Mesenchymal stem cell (in vitro differentiated cells and primary cell): ENCODE results near the gene OST4.

Experiments used
- DNase-seq: peaks from one replicate; pipeline ENCODE4 v3.0.0-alpha.2; 2013
- H2AFZ ChIP-seq: one replicate; pipeline ENCODE4 v1.6.1; 2013; ENCODE audit warnings: low read depth, mild to moderate bottlenecking, control low read depth, inconsistent platforms, low read length, moderate library complexity
- H2AK5ac ChIP-seq: 2 replicates; pipeline ENCODE4 v1.6.1; 2013; ENCODE audit warnings: low read length, moderate library complexity, mild to moderate bottlenecking, inconsistent platforms; ENCODE audit not compliant: severe bottlenecking
- H2BK120ac ChIP-seq: one replicate; pipeline ENCODE4 v1.6.1; 2013; ENCODE audit warnings: low read depth, mild to moderate bottlenecking, inconsistent platforms, low read length, moderate library complexity
- H2BK12ac ChIP-seq, 2 experiments: one replicate each; pipeline ENCODE4 v1.6.1; 2013; ENCODE audit warnings: inconsistent platforms in 2 of 2, low read length in 2 of 2, mild to moderate bottlenecking in 2 of 2, moderate library complexity in 2 of 2, control low read depth in 1 of 2
- H2BK15ac ChIP-seq: one replicate; pipeline ENCODE4 v1.6.1; 2013; ENCODE audit warnings: mild to moderate bottlenecking, low read depth, inconsistent platforms; ENCODE audit not compliant: poor library complexity, severe bottlenecking
- H2BK5ac ChIP-seq: 2 replicates; pipeline ENCODE4 v1.6.1; 2013; ENCODE audit warnings: low read depth, mild to moderate bottlenecking, low read length, control low read depth, inconsistent platforms; ENCODE audit not compliant: poor library complexity, severe bottlenecking
- H3K14ac ChIP-seq, 2 experiments: one replicate each; pipeline ENCODE4 v1.6.1; 2013; ENCODE audit warnings: inconsistent platforms in 2 of 2, low read length in 2 of 2, control low read depth in 1 of 2, mild to moderate bottlenecking in 1 of 2, moderate library complexity in 1 of 2
- H3K18ac ChIP-seq, 2 experiments: one replicate each; pipeline ENCODE4 v1.6.1; 2013; ENCODE audit warnings: inconsistent platforms in 2 of 2, low read length in 2 of 2, control low read depth in 1 of 2, low read depth in 1 of 2, mild to moderate bottlenecking in 1 of 2
- H3K23ac ChIP-seq, 2 experiments: one replicate each; pipeline ENCODE4 v1.6.1; 2013; ENCODE audit warnings: inconsistent platforms in 2 of 2, low read length in 2 of 2, mild to moderate bottlenecking in 2 of 2, moderate library complexity in 2 of 2, control low read depth in 1 of 2
- H3K27ac ChIP-seq: 2 replicates; pipeline ENCODE4 v1.5.1; 2013; ENCODE audit warnings: mild to moderate bottlenecking, moderate library complexity, low read length, control low read depth, inconsistent platforms; ENCODE audit not compliant: poor library complexity, severe bottlenecking
- H3K27me3 ChIP-seq, 2 experiments: 2 replicates each; pipeline versions ENCODE4 v1.6.1 to v1.7.0; 2013; ENCODE audit warnings: low read length in 2 of 2, mild to moderate bottlenecking in 2 of 2, moderate library complexity in 2 of 2, control low read depth in 1 of 2, inconsistent platforms in 1 of 2; ENCODE audit not compliant: control insufficient read depth in 1 of 2, insufficient read depth in 1 of 2
- H3K36me3 ChIP-seq, 2 experiments: 2 replicates each; pipeline versions ENCODE4 v1.6.1 to v1.7.0; 2013; ENCODE audit warnings: low read length in 2 of 2, control low read depth in 1 of 2, inconsistent platforms in 1 of 2, low read depth in 1 of 2, mild to moderate bottlenecking in 1 of 2; ENCODE audit not compliant: insufficient read depth in 2 of 2, control insufficient read depth in 1 of 2
- H3K4ac ChIP-seq, 2 experiments: one replicate each; pipeline ENCODE4 v1.6.1; 2013; ENCODE audit warnings: inconsistent platforms in 2 of 2, low read length in 2 of 2, mild to moderate bottlenecking in 2 of 2, moderate library complexity in 2 of 2, control low read depth in 1 of 2, low read depth in 1 of 2
- H3K4me1 ChIP-seq: 2 replicates; pipeline ENCODE4 v1.6.1; 2013; ENCODE audit warnings: low read depth, low read length, control low read depth; ENCODE audit not compliant: control insufficient read depth, insufficient read depth
- H3K4me2 ChIP-seq: 2 replicates; pipeline ENCODE4 v1.6.1; 2013; ENCODE audit warnings: low read length, mild to moderate bottlenecking, inconsistent platforms; ENCODE audit not compliant: poor library complexity, severe bottlenecking
- H3K4me3 ChIP-seq, 2 experiments: 2 replicates each; pipeline versions ENCODE4 v1.5.1 to v1.7.0; 2013; ENCODE audit warnings: low read length in 2 of 2, mild to moderate bottlenecking in 2 of 2, control low read depth in 1 of 2, low read depth in 1 of 2; ENCODE audit not compliant: insufficient read depth in 1 of 2
- H3K79me1 ChIP-seq: replicated peaks from 2 replicates; pipeline ENCODE4 v1.6.1; 2013; ENCODE audit warnings: mild to moderate bottlenecking, control low read depth, low read length, inconsistent platforms; ENCODE audit not compliant: poor library complexity, severe bottlenecking
- H3K9ac ChIP-seq: 2 replicates; pipeline ENCODE4 v1.7.0; 2013; ENCODE audit warnings: mild to moderate bottlenecking, low read length, moderate library complexity
- H3K9me3 ChIP-seq: 2 replicates; pipeline ENCODE4 v1.7.0; 2013; ENCODE audit warnings: mild to moderate bottlenecking, low read length; ENCODE audit not compliant: control insufficient read depth
- H4K8ac ChIP-seq: one replicate; pipeline ENCODE4 v1.6.1; 2013; ENCODE audit warnings: inconsistent platforms, mild to moderate bottlenecking, low read length, moderate library complexity
- H4K91ac ChIP-seq: one replicate; pipeline ENCODE4 v1.6.1; 2013; ENCODE audit warnings: mild to moderate bottlenecking, low read length, inconsistent platforms
- WGBS: methylation state at CpG from one replicate; pipeline ENCODE4 v1.1.7; 2013; ENCODE audit warnings: mixed read lengths; 5-methylcytosine and 5-hydroxymethylcytosine counted together

Gene OST4

DNA sequence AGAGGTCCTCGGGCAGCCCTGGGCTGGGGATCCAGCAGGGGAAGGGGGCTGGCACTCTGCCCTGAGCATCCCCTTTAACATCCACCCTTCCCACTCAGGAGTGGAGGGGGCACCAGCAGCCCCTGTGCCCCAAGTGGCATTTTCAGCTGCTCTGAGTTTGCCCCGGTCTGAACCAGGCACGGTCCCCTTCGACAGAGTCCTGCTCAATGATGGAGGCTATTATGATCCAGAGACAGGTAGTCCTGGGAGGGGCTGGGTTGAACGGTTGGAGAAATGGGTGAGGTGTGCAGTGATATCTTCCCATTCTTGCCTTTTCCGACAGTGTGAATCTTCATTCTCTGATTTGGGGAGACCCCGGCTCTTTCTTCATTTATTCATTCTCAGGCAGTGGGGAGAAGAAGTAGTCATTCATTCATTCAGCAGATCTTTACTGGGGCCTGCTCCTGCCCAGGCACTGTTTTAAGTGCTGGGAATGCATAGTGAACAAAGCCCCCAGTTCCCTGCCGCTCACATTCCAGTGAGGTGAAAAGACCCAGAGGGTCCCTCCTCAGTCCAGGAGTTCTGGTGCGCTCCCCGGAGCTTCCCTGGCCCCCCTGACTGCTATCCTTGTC, 13.7 kb upstream of the OST4 start:
- H3K9me3 ChIP-seq: no peaks in the 10 kb centered on the region
- H3K36me3 ChIP-seq: peaks cover 11 to 14% of the 10 kb centered on the region in 2 experiments
- no peak overlapping the region for H2AK5ac ChIP-seq
- no peak overlapping the region for H2BK5ac ChIP-seq
- H3K4me2 ChIP-seq: peak overlapping the region; percentile 96
- H3K4me1 ChIP-seq: peaks cover 25% of the 10 kb centered on the region
- H3K79me1 ChIP-seq: no peaks in the 10 kb centered on the region
- H3K4me3 ChIP-seq: peak overlapping the region; percentile 63 to 79
- H4K91ac ChIP-seq: peak overlapping the region; percentile 91
- no peak for DNase-seq
- H3K27me3 ChIP-seq: peaks cover 0 to 8% of the 10 kb centered on the region in 2 experiments
- H2BK120ac ChIP-seq: no peak overlapping the region
- no peak overlapping the region for H3K27ac ChIP-seq
- no peak overlapping the region for H3K14ac ChIP-seq
- no peak overlapping the region for H2BK12ac ChIP-seq
- H3K9ac ChIP-seq: peak overlapping the region; percentile 89
- peak overlapping the region; percentile 9 for H2BK15ac ChIP-seq
- no peak overlapping the region for H3K23ac ChIP-seq
- H3K18ac ChIP-seq: peak overlapping the region; percentile 72 to 86
- H3K4ac ChIP-seq: peak overlapping the region; percentile 37 to 78
- H2AFZ ChIP-seq: no peak overlapping the region
- no peak overlapping the region for H4K8ac ChIP-seq
- 66% methylated on average over 10 of the region's 10 CpGs for WGBS

DNA sequence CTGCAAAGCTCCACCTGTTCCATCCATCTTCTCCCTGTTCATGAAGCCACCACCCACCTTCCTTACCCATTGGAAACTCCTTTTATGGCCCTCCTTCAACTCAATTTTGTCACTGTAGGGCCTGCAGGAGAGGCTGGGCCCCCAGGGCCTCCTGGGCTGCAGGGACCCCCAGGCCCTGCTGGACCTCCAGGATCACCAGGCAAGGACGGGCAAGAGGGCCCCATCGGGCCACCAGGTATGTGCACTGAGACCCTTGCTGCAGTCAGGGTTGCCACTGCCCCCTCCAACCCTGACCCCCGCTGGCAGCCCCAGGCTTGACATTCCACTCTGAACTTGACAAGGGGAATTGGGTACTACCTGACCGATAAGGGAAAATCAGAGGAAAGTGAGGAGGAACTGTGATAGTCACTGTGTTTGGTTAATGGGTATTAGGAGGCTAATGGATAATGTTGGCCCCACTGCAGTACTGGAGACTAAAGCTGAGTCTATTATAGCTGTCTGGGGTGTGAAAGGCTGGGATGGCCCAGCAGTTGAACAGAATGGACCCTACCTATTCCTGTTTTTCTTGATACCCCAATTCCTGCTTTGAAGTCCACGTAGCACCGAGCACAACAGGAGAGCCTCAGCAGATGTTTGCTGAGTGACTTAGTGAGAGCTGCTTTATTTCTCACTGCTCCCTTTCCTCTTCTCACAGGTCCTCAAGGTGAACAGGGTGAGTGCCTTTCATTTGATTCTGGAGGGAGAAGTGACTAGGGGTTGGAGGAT, 13.0 kb upstream of the OST4 start:
- Histone ChIP-seq H3K79me1 (no peaks in the 10 kb centered on the region), H2BK5ac (no peak overlapping the region), H3K9me3 (no peaks in the 10 kb centered on the region), H3K4me3 (no peak overlapping the region), H3K27me3 (peaks cover 0 to 7% of the 10 kb centered on the region in 2 experiments), H2AK5ac (no peak overlapping the region), H3K14ac (peak overlapping the region in 1 of 2 experiments; percentile 37), H2BK15ac (no peak overlapping the region), H2AFZ (no peak overlapping the region), H3K36me3 (peaks cover 11 to 14% of the 10 kb centered on the region in 2 experiments), H3K27ac (no peak overlapping the region), H3K18ac (no peak overlapping the region), H3K4ac (no peak overlapping the region), H4K8ac (no peak overlapping the region), H3K4me2 (no peak overlapping the region), H3K23ac (no peak overlapping the region), H2BK12ac (no peak overlapping the region), H2BK120ac (no peak overlapping the region), H3K4me1 (peaks cover 26% of the 10 kb centered on the region), H4K91ac (peak overlapping the region; percentile 16), H3K9ac (no peak overlapping the region)
- 89% methylated on average over 6 of the region's 6 CpGs for WGBS
- DNase-seq: no peak

DNA sequence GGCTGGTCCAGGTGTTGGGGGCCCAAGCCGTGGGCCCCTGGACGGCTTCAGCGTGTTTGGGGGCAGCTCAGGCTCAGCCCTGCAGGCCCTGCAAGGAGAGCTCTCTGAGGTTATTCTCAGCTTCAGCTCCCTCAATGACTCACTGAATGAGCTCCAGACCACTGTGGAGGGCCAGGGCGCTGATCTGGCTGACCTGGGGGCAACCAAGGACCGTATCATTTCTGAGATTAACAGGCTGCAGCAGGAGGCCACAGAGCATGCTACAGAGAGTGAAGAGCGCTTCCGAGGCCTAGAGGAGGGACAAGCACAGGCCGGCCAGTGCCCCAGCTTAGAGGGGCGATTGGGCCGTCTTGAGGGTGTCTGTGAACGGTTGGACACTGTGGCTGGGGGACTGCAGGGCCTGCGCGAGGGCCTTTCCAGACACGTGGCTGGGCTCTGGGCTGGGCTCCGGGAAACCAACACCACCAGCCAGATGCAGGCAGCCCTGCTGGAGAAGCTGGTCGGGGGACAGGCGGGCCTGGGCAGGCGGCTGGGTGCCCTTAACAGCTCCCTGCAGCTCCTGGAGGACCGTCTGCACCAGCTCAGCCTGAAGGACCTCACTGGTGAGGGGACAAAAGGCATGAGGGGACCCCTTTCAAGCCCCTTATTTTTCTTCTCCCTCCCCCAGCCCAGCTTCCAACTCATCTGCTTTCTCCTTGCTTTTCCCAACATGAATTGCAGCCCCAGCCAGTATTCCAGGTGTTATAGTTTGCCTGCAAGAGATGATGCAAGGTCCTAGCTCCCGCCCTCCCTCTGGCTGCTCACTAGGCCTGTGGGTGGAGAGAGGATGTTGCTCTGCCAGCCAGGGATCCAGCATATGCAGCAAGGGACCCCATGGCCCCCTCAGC, 12.2 kb upstream of the OST4 start:
- 89% methylated on average over 20 of the region's 20 CpGs for WGBS
- no peak overlapping the region for H3K4me2 ChIP-seq
- peaks cover 11 to 14% of the 10 kb centered on the region in 2 experiments for H3K36me3 ChIP-seq
- no peak overlapping the region for H2BK15ac ChIP-seq
- H3K27me3 ChIP-seq: peaks cover 0 to 3% of the 10 kb centered on the region in 2 experiments
- no peak for DNase-seq
- H3K14ac ChIP-seq: peak overlapping the region in 1 of 2 experiments; percentile 37
- H3K18ac ChIP-seq: no peak overlapping the region
- H4K91ac ChIP-seq: no peak overlapping the region
- H2BK120ac ChIP-seq: no peak overlapping the region
- H2BK5ac ChIP-seq: no peak overlapping the region
- no peak overlapping the region for H3K27ac ChIP-seq
- H2BK12ac ChIP-seq: no peak overlapping the region
- H3K9ac ChIP-seq: no peak overlapping the region
- H2AFZ ChIP-seq: no peak overlapping the region
- H3K79me1 ChIP-seq: no peaks in the 10 kb centered on the region
- no peak overlapping the region for H3K4me3 ChIP-seq
- no peak overlapping the region for H3K23ac ChIP-seq
- no peak overlapping the region for H2AK5ac ChIP-seq
- H3K9me3 ChIP-seq: no peaks in the 10 kb centered on the region
- no peak overlapping the region for H3K4ac ChIP-seq
- H3K4me1 ChIP-seq: peaks cover 26% of the 10 kb centered on the region
- H4K8ac ChIP-seq: no peak overlapping the region
